Esophagus muscularis mucosa (tissue), 4 donors: ENCODE data around the gene TMEM179. TPM values are rescaled to one million over a fixed set of nuclear protein-coding genes. Genes with fewer than 3 reads are reported as not detected.

Experiments
- DNase-seq: peaks from one replicate; pipeline ENCODE4 v3.0.0-alpha.2; 2017; ENCODE audit errors: extremely low spot score
- H3K27ac ChIP-seq, 4 donors: fragments of 200-600 bp; sonication (generic); replicated peaks in 1 of 4; 1 replicate in 3 of 4; 2 replicates in 1 of 4; pipeline ENCODE4 v1.5.1; 2016 to 2019; ENCODE audit warnings: mild to moderate bottlenecking in 1 of 4
- H3K27me3 ChIP-seq, 4 donors: fragments of 200-600 bp; sonication (generic); one replicate each; pipeline versions ENCODE4 v1.5.1 to v1.6.0; 2016 to 2019
- H3K36me3 ChIP-seq, 4 donors: fragments of 200-600 bp; sonication (generic); one replicate each; pipeline ENCODE4 v1.5.1; 2016 to 2019
- H3K4me1 ChIP-seq, 4 donors: fragments of 200-600 bp; sonication (generic); one replicate each; pipeline ENCODE4 v1.5.1; 2016 to 2019
- H3K4me3 ChIP-seq, 4 donors: fragments of 200-600 bp; sonication (generic); 1 replicate in 2 of 4; 2 replicates in 2 of 4; pipeline ENCODE4 v1.5.1; 2016 to 2019; ENCODE audit warnings: mild to moderate bottlenecking in 4 of 4, moderate library complexity in 1 of 4
- H3K9me3 ChIP-seq, 4 donors: fragments of 200-600 bp; sonication (generic); 1 replicate in 3 of 4; 2 replicates in 1 of 4; pipeline ENCODE4 v1.5.1; 2016 to 2019
- EP300 ChIP-seq: sonication (generic); formaldehyde crosslinking; IDR thresholded peaks from one replicate; pipeline ENCODE4 v1.6.1; 2017; ENCODE audit warnings: antibody characterized with exemption
- POLR2A ChIP-seq: fragments of 450-650 bp; IDR thresholded peaks from one replicate; pipeline ENCODE4 v1.6.1; 2017; ENCODE audit warnings: antibody characterized with exemption, moderate library complexity, mild to moderate bottlenecking, low read depth
- POLR2AphosphoS5 ChIP-seq, 2 donors: sonication (generic); formaldehyde crosslinking; IDR thresholded peaks; one replicate each; pipeline ENCODE4 v1.6.1; 2017; ENCODE audit warnings: antibody characterized with exemption in 2 of 2
- WGBS: methylation state at CpG from one replicate; pipeline ENCODE4 v1.1.5; 2018; 5-methylcytosine and 5-hydroxymethylcytosine counted together
- intact Hi-C: fragments of 100-400 bp; cut with DNase I; formaldehyde crosslinking; loops from one replicate; pipeline ENCODE4 v1.15.1; 2023
- total RNA-seq, 4 donors: library from RNA; depleted of rRNA; stranded (reverse); fragments of >200 nt; gene quantifications; one replicate each; pipeline versions ENCODE4 v1.1.0 to v1.2.1, GENCODE V29; 2016
- TF ChIP-seq, protein P1 (sequence below), 3 experiments: fragments of 200-600 bp in 2 of 3; fragments of 450-650 bp in 1 of 3; sonication (generic) in 2 of 3; IDR thresholded peaks; one replicate each; pipeline ENCODE4 v1.5.1; 2017 to 2019; ENCODE audit warnings: antibody characterized with exemption in 3 of 3, mild to moderate bottlenecking in 2 of 3, moderate library complexity in 1 of 3

Gene TMEM179
- total RNA-seq, 4 donors from 2014 or later: 1.4 to 4.2 (median 1.9) TPM

DNA sequence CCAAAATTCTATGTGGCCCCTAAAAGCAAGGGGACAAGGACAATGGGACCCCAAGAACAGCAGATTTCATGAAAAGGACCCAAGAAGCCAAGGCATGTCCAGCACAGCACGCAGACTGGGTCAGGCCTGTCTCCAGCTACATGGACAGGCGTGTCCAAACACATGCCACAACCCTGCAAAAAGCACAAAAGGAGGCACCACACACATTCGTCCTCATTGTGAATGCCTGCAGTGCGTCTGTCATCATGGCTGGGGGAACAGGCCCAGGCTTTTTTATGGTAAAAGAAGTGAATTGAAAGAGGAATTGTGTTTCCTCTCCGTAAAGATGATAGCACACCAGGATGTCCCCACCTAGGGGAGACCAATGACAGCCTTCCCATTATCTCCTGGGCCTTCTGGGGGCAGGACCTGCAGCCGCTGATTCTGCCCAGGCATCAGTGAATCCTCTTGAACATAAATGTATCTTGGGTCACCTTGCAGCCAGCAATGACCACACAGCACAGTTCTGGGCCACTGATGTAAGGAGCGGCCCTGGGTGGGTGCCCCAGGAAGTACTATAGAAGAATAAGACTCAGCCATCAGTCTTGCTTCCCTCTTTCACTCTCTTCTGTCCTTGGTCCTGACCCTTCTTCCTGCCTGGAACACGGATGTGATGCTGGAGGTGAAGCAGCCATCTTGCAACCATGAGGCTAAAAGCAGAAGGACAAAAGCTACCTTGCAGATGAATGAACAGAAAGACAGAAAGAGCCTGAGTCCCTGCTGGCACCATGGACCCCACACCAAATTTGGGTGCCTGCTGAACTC, 54.8 kb downstream of the TMEM179 start:
- Histone ChIP-seq H3K27ac (no peak overlapping the region), H3K27me3 (peaks cover 0 to 93% (median 3%) of the 10 kb centered on the region in 4 donors), H3K4me3 (no peak overlapping the region), H3K4me1 (peaks cover 0 to 8% (median 6%) of the 10 kb centered on the region in 4 donors), H3K36me3 (no peaks in the 10 kb centered on the region), H3K9me3 (no peaks in the 10 kb centered on the region)
- WGBS: 85% methylated on average over 7 of the region's 8 CpGs
- TF ChIP-seq, protein P1, sequence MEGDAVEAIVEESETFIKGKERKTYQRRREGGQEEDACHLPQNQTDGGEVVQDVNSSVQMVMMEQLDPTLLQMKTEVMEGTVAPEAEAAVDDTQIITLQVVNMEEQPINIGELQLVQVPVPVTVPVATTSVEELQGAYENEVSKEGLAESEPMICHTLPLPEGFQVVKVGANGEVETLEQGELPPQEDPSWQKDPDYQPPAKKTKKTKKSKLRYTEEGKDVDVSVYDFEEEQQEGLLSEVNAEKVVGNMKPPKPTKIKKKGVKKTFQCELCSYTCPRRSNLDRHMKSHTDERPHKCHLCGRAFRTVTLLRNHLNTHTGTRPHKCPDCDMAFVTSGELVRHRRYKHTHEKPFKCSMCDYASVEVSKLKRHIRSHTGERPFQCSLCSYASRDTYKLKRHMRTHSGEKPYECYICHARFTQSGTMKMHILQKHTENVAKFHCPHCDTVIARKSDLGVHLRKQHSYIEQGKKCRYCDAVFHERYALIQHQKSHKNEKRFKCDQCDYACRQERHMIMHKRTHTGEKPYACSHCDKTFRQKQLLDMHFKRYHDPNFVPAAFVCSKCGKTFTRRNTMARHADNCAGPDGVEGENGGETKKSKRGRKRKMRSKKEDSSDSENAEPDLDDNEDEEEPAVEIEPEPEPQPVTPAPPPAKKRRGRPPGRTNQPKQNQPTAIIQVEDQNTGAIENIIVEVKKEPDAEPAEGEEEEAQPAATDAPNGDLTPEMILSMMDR (IDR thresholded peaks at IDR 0.05): no peak
- TF ChIP-seq POLR2AphosphoS5 (IDR thresholded peaks at IDR 0.05) (no peak), POLR2A (no peak), EP300 (no peak)
- DNase-seq: no peak
- intact Hi-C loops: no loop called here

DNA sequence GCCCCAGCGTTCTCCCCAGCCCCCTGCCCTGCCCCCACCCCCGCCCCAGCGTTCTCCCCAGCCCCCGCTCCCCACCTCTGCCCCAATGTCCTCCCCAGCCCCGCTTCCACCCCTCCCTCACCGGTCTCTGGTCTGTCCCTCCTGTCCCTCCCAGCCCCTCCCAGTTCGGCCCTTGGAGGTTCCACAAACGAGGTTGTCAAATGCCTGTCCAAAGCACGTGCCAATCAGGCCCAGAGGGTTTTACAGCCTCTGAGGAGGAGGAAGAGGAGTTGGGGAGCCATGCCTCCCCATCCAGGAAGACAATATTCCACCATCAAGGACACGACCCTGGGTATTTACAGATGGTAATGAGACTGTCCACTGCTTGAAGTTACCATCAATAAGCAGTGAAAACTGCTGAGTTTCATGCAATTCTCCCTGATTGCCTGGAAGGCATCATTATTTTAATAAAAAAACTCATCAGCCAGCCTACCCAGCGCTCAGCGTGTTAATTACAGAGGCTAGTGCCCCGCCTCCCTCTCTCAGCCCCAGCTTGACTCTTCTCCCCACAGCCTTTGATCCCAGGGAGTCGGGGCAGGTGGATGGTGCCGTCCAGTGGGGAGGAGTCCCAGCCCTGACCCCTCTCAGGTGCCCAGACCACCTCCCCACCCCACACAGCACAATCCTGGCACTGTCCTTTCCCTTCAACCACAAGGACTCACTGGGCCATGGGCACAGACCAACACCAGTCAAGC, 55.6 kb downstream of the TMEM179 start:
- 28% methylated on average over 9 of the region's 15 CpGs for WGBS
- TF ChIP-seq EP300 (no peak), POLR2AphosphoS5 (IDR thresholded peaks at IDR 0.05) (no peak), POLR2A (no peak)
- TF ChIP-seq, protein P1 (IDR thresholded peaks at IDR 0.05): no peak
- Histone ChIP-seq H3K27me3 (peaks cover 0 to 93% (median 3%) of the 10 kb centered on the region in 4 donors), H3K4me3 (no peak overlapping the region), H3K36me3 (no peaks in the 10 kb centered on the region), H3K27ac (no peak overlapping the region), H3K9me3 (no peaks in the 10 kb centered on the region), H3K4me1 (peaks cover 0 to 8% (median 6%) of the 10 kb centered on the region in 4 donors)
- intact Hi-C loops: no loop called here
- no peak for DNase-seq

DNA sequence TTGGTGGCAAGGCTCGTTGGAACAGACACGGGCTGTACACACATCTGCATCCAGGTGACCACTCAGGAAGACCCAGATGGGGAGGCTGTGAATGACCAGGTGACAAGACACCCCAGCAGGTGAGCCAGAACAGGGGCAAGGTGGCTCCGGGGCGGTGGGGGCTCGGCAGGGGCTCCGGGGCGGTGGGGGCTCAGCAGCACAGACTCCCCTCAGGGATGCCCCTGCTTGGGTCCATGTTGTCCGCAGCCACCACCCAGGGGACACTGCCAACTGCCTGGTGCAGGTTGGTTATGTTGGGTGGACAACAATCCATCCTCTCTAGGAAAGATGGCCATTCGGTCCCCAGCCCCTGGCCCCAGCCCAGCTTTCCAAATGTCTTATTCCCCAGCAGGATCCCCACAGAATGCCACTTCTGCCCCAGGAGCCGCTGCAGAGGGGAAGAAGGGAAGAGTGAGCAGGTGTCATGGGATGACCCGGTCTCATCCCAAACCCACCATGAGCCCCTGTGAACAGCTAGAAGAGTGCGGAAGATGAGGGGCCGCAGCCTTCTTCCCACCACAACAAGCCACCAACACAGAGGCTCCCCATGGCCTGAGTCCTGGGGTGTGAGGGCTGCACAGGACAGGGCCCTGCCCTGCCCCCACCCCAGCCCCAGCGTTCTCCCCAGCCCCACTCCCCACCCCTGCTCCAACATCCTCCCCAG, 56.4 kb downstream of the TMEM179 start:
- TF ChIP-seq POLR2A (no peak), EP300 (no peak), POLR2AphosphoS5 (IDR thresholded peaks at IDR 0.05) (no peak)
- TF ChIP-seq, protein P1 (IDR thresholded peaks at IDR 0.05): no peak
- Histone ChIP-seq H3K9me3 (no peaks in the 10 kb centered on the region), H3K27ac (no peak overlapping the region), H3K27me3 (peaks cover 0 to 93% (median 3%) of the 10 kb centered on the region in 4 donors), H3K36me3 (no peaks in the 10 kb centered on the region), H3K4me1 (peaks cover 0 to 8% (median 6%) of the 10 kb centered on the region in 4 donors), H3K4me3 (no peak overlapping the region)
- intact Hi-C loops: no loop called here
- 89% methylated on average over 7 of the region's 14 CpGs for WGBS
- no peak for DNase-seq

DNA sequence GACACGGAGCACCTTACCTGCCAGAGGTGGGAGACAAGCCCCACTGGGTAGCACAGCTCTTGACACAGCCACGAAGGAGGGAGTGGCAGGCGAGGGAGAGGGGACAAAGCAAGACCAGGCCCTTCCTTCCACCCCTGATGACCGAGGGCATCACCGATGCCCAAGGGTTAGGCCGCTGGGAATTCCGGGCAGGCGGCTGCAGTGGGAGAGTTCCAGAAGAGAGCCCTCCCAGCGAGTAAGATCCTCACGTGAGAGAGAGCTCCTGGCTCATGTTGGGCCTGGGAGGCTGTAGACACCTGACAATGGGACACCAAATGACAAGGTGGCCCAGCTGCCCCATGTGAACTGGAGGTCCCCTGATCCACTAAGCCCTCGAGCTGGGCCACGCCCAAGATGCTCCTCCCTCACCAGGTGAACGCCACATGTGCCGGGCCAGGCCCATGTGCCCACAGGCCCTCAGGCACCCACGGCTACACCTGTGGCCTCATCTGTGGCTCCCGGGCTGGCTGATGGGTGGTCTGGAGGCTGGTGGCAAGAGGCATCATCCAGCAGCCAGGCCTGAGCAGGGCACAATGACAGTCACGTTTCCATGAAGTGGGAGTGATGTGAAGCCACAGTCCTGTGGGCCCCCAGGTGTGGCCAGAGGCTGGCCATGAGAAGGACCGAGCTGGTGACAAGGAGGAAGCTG, 57.1 kb downstream of the TMEM179 start:
- peaks cover 0 to 8% (median 6%) of the 10 kb centered on the region in 4 donors for H3K4me1 ChIP-seq
- WGBS: 85% methylated on average over 11 of the region's 18 CpGs
- H3K36me3 ChIP-seq: no peaks in the 10 kb centered on the region
- no peak overlapping the region for H3K27ac ChIP-seq
- no peak overlapping the region for H3K4me3 ChIP-seq
- no peak for TF ChIP-seq POLR2A
- TF ChIP-seq POLR2AphosphoS5 (IDR thresholded peaks at IDR 0.05): no peak
- TF ChIP-seq EP300: no peak
- TF ChIP-seq, protein P1 (IDR thresholded peaks at IDR 0.05): no peak
- peaks cover 0 to 91% (median 3%) of the 10 kb centered on the region in 4 donors for H3K27me3 ChIP-seq
- DNase-seq: no peak
- intact Hi-C loops: no loop called here
- no peaks in the 10 kb centered on the region for H3K9me3 ChIP-seq
